ENCODE measurements around the gene GARIN3.

DNA sequence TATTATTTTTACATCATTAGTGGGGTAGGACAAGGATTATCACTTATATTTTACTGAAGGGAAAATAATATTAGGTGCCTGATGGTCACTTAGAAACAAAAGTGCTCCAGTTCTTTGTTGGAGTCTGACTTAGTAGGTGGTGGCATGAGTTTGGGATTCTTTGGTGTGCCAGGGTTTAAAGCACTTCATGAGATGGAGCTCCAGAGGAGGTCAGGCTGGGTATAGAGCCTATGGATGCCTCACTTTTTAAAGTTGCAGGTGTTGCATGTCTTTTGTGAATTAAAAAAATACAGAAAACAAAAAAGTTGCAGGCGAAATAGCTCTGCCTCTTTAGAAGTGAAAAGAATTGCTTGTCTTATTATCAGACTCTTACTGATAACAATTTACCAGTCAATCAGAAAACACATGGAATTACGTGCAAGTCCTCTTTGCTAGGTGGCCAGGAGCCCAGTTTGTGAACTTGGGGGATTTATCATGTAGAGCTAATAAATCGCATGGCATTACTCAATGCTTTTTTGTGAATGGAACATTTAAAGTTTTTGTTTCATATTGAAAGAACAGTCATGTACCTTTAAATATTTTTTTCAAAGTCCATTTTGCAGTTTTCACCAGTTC lies 16.2 kb upstream of the GARIN3 start:
- TF ChIP-seq, protein P1, sequence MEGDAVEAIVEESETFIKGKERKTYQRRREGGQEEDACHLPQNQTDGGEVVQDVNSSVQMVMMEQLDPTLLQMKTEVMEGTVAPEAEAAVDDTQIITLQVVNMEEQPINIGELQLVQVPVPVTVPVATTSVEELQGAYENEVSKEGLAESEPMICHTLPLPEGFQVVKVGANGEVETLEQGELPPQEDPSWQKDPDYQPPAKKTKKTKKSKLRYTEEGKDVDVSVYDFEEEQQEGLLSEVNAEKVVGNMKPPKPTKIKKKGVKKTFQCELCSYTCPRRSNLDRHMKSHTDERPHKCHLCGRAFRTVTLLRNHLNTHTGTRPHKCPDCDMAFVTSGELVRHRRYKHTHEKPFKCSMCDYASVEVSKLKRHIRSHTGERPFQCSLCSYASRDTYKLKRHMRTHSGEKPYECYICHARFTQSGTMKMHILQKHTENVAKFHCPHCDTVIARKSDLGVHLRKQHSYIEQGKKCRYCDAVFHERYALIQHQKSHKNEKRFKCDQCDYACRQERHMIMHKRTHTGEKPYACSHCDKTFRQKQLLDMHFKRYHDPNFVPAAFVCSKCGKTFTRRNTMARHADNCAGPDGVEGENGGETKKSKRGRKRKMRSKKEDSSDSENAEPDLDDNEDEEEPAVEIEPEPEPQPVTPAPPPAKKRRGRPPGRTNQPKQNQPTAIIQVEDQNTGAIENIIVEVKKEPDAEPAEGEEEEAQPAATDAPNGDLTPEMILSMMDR (IDR thresholded peaks at IDR 0.05; ENCODE audit: borderline replicate concordance, extremely low read depth, low read length, poor library complexity, severe bottlenecking): no peak
- no peak for TF ChIP-seq EZH2 (IDR thresholded peaks at IDR 0.05; ENCODE audit: borderline replicate concordance, low read depth, low read length, severe bottlenecking)
